ENCODE measurements around the gene TAOK2.
A peak's percentile ranks its signal among the peaks of the same experiment; 100 is the strongest.
"Not testable (repeated sequence)": the region's sequence is repeated elsewhere in the genome, so short reads cannot be mapped to it uniquely, and the experiment has no call there.

The TAOK2 gene

GRCh38 chr16:29973384-29974246 is at the start of gene TAOK2:
TSS of gene TAOK2 (plus strand) at chr16:29973868. CDS start at chr16:29977773, 3,905 bp downstream.
- DNase-seq (ENCODE audit: low spot score) = peak; percentile 98
- FAIRE-seq = no peak

- DNase-seq (ENCODE audit: low spot score) (no peak), FAIRE-seq (no peak)
These were observed 48.4 kb upstream of the TAOK2 start for GRCh38 chr16:29925105-29925756.

- DNase-seq (ENCODE audit: low spot score) (peak; percentile 94), FAIRE-seq (no peak)
These were observed 47.6 kb upstream of the TAOK2 start, which contains the start of gene KCTD13 for GRCh38 chr16:29925781-29926710. TSS of gene KCTD13 (minus strand) at chr16:29926226. CDS start at chr16:29926033, 193 bp downstream.

DNA sequence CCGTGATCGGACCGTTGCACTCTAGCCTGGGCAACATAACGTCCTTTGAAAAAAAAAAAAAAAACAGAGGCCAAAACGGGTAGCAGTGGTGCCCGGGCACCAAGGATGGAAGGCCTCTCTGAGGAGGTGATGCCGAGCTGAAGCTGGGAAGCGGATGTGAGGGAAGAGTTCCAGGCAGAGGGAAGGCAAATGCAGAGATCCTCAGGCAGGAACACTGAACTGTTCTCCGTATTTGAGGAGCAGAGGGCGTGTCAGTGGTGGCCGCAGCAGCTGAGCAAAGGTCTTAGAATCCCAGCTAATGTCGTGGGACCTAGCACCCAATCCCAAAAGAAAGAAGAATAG is 47.0 kb upstream of the TAOK2 start:
- FAIRE-seq (no peak), DNase-seq (ENCODE audit: low spot score) (peak; percentile 31)

DNA sequence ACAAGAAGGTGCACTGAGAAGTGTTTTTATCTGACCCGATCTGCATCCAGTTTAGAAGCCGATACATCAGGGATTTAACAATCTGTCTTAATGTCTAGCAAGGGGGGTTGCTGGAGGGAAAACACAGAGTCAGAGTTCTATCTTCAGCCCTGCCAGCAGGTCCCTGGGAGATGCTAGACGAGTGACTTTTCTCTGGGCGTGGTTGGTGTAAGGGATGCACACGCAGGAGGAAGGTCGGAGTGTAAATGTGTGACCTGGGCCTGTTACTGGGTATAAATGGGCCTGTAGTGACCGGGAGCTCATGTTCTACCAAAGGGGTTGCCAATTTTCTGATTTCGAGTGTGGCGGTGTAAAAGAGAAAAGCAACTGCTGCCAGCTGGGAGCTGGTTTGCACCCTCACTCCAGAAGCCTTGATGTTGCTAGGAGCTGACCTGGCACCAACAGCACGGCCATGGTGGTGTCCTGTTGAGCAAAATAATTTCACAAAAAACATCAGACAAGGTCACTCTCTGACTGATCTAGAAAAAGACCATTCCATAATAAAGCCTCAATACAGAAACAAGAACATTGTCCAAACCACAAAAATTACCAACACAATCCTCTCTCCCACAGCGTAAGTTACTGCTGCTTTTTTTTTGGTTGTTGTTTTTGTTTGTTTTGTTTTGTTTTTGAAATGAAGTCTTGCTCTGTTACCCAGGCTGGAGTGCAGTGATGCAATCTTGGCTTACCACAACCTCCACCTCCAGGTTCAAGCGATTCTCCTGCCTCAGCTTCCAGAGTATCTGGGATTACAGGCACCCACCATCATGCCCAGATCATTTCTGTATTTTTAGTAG is 46.4 kb upstream of the TAOK2 start:
- FAIRE-seq (no peak), DNase-seq (ENCODE audit: low spot score) (no peak)

DNA sequence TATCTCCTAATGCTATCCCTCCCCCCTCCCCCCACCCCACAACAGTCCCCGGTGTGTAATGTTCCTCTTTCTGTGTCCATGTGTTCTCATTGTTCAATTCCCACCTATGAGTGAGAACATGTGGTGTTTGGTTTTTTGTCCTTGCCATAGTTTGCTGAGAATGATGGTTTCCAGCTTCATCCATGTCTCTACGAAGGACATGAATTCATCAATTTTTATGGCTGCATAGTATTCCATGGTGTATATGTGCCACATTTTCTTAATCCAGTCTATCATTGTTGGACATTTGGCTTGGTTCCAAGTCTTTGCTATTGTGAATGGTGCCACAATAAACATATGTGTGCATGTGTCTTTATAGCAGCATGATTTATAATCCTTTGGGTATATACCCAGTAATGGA is 41.9 kb upstream of the TAOK2 start:
- not testable (repeated sequence) for DNase-seq (ENCODE audit: low spot score); FAIRE-seq

DNA sequence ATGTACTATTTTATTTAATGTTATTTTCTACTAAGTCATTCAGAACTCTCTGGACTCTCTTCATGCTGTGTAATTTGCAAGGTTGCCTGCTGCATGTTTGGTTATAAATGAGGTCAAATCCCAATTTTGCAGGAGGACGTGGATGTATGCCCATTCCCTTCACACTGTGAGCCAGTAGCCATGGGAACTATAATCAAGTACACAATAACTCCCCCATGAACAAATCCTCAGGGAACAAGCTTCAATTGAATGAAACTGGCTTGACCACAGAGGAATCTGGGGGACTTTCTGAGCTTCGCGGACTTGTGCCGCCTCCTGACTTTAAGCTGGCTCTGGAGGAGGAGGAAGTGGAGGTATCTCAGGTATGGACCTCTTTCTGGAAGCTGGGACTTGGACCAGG is 33.0 kb upstream of the TAOK2 start:
- no peak for FAIRE-seq
- DNase-seq (ENCODE audit: low spot score) = no peak

GRCh38 chr16:29943846-29944799 is 29.5 kb upstream of the TAOK2 start:
- FAIRE-seq (no peak), DNase-seq (ENCODE audit: low spot score) (peak; percentile 87)

GRCh38 chr16:29947897-29948296 is 25.8 kb upstream of the TAOK2 start:
- DNase-seq (ENCODE audit: low spot score) = no peak
- FAIRE-seq = no peak

- DNase-seq (ENCODE audit: low spot score) = no peak
- no peak for FAIRE-seq
These were observed 22.7 kb upstream of the TAOK2 start for GRCh38 chr16:29950806-29951461.

GRCh38 chr16:29951625-29952365 is 21.9 kb upstream of the TAOK2 start:
- FAIRE-seq = no peak
- DNase-seq (ENCODE audit: low spot score) = no peak

- DNase-seq (ENCODE audit: low spot score) = no peak
- FAIRE-seq = no peak
These were observed 14.9 kb upstream of the TAOK2 start for GRCh38 chr16:29958756-29959155.

GRCh38 chr16:29959293-29959692 is 14.4 kb upstream of the TAOK2 start:
- no peak for DNase-seq (ENCODE audit: low spot score)
- FAIRE-seq = no peak

DNA sequence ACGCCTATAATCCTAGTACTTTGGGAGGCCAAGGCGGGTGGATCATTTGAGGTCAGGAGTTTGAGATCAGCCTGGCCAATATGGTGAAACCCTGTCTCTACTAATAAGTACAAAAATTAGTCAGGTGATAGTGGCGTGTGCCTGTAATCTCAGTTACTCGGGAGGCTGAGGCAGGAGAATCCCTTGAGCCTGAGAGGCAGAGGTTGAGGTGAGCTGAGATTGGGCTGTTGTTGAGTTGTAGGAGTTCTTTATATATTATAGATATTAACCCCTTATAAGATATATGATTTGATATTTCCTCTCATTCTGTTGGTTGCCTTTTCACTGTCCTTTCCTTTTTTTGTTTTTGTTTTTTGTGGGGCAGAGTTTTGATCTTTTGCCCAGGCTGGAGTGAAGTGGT is 13.8 kb upstream of the TAOK2 start:
- not testable (repeated sequence) for DNase-seq (ENCODE audit: low spot score); FAIRE-seq

GRCh38 chr16:29961127-29961478 is 12.6 kb upstream of the TAOK2 start:
- DNase-seq (ENCODE audit: low spot score) (no peak), FAIRE-seq (no peak)

DNA sequence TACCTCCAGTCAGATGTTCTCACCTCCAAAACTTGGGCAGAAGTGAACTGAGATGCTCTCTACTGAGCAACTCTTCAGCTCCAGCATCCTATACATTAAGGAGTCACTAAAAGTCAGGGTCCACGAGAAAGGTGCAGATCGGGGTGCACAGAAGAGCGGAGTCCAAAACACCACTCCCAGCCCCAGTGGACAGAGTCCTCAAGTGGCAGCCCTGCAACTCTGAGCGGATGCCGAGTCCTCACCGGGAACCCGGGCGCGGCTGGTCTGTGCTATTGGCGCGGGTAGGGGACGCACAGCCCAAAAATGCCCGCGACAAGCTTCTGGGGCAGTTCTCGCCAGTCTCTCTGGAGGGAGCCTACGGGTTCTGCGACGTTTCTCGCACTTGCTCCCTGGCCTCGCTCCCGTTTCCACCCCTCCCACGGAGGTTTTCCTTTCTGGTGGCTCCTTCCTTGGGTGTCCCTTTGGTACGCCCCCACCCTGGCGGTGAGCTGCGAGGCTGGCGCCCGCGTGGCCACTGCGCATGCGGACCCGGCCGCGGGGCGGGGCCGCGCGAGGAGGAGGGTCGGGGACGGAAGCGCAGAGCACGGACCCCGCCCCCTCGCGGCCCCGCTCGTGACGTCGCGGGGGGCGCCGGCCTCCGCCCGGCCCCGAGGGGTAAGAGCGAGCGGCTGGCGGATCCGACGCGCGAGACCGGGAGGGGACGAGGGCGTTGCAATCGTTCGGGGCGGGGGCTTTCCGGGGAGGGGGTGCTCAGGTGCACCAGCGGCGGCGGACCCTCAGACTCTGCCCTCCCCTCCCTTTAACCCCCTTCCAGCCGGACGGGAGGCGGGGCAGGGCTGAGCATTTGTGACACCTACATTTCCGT is 12.0 kb upstream of the TAOK2 start, which contains the start of gene TMEM219:
TMEM219 (plus strand) TSS at position 601 of the 865 bp plus-strand sequence. CDS start 1,065 bp downstream, outside the sequence.
- FAIRE-seq (no peak), DNase-seq (ENCODE audit: low spot score) (peak; percentile 96)

- no peak for DNase-seq (ENCODE audit: low spot score)
- FAIRE-seq = no peak
These were observed 11.2 kb upstream of the TAOK2 start for GRCh38 chr16:29962344-29962994.
